Kidney epithelial cell (primary cell): ENCODE measurements around the gene TCP11. TPM values are rescaled to one million over a fixed set of nuclear protein-coding genes. Genes with fewer than 3 reads are reported as not detected.

ENCODE experiments used
- DNase-seq: peaks from one replicate; pipeline ENCODE4 v3.0.0-alpha.2; 2010; ENCODE audit warnings: low read depth
- H3K27me3 ChIP-seq: 2 replicates; pipeline ENCODE4 v1.6.0; 2011; ENCODE audit warnings: low read length; ENCODE audit not compliant: control insufficient read depth, insufficient read depth
- H3K36me3 ChIP-seq: 2 replicates; pipeline ENCODE4 v1.5.1; 2011; ENCODE audit warnings: low read length; ENCODE audit not compliant: control insufficient read depth, insufficient read depth
- H3K4me3 ChIP-seq: 2 replicates; pipeline ENCODE4 v1.5.1; 2011; ENCODE audit warnings: low read depth, mild to moderate bottlenecking, control low read depth, low read length
- total RNA-seq: library from RNA; depleted of rRNA; stranded (reverse); fragments of >200 nt; gene quantifications from 2 replicates; pipeline ENCODE4 v1.2.3, GENCODE V29; 2015
- TF ChIP-seq, protein P1 (sequence below): IDR thresholded peaks from 2 replicates; pipeline ENCODE4 v1.5.1; 2011; ENCODE audit warnings: mild to moderate bottlenecking, moderate library complexity, low read length, control low read depth, inconsistent platforms; ENCODE audit not compliant: insufficient read depth, poor library complexity, severe bottlenecking

Gene TCP11
- total RNA-seq, 1 donor from 2014 or later: not detected

GRCh38 chr6:35148167-35148741, 7.1 kb upstream of the TCP11 start:
- TF ChIP-seq, protein P1, sequence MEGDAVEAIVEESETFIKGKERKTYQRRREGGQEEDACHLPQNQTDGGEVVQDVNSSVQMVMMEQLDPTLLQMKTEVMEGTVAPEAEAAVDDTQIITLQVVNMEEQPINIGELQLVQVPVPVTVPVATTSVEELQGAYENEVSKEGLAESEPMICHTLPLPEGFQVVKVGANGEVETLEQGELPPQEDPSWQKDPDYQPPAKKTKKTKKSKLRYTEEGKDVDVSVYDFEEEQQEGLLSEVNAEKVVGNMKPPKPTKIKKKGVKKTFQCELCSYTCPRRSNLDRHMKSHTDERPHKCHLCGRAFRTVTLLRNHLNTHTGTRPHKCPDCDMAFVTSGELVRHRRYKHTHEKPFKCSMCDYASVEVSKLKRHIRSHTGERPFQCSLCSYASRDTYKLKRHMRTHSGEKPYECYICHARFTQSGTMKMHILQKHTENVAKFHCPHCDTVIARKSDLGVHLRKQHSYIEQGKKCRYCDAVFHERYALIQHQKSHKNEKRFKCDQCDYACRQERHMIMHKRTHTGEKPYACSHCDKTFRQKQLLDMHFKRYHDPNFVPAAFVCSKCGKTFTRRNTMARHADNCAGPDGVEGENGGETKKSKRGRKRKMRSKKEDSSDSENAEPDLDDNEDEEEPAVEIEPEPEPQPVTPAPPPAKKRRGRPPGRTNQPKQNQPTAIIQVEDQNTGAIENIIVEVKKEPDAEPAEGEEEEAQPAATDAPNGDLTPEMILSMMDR: no peak
- no peak for DNase-seq
- no peaks in the 10 kb centered on the region for H3K27me3 ChIP-seq
- H3K36me3 ChIP-seq: no peaks in the 10 kb centered on the region
- H3K4me3 ChIP-seq: no peak overlapping the region

DNA sequence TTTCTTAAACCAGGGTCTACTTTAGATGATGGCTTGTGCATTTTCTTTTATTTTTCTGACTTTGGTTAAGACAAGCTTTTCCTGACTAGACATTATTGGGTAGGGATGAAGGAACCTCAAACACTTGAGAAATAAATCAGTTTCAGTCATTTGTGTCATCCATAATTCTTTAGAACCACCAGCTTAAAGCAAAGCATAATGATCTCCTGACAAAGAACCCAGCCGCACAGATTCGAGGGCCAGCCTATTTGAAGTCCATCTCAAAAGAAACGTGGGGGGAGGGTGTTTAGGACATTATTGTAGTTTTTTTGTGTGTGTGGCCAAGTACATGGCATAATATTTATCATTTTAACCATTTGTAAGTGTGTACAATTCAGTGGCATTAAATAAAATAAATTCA, 6.3 kb upstream of the TCP11 start:
- Histone ChIP-seq H3K27me3 (no peaks in the 10 kb centered on the region), H3K4me3 (no peak overlapping the region), H3K36me3 (no peaks in the 10 kb centered on the region)
- no peak for DNase-seq
- TF ChIP-seq, protein P1: no peak

GRCh38 chr6:35147026-35147425, 5.9 kb upstream of the TCP11 start:
- no peaks in the 10 kb centered on the region for H3K27me3 ChIP-seq
- TF ChIP-seq, protein P1: no peak
- no peak for DNase-seq
- no peaks in the 10 kb centered on the region for H3K36me3 ChIP-seq
- H3K4me3 ChIP-seq: no peak overlapping the region

DNA sequence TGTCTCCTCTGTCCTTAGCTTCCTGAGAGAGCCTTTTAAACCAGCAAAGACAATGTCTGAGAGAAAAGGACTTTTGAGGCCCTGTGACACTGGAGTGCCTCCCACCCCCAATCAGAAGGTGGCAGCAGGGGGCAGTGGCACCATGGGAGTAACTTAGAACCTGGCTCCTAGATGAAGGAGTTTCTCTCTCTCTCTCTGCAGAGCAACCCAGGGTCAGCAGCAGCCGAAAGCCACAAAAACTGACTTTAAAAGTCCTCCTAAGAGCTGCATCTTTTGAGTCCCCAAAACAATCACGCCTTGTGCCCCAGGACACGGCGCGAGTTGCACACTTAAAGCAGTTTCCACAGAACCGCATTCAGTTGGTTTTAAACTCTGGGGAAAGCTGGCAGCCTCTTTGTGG, 5.3 kb upstream of the TCP11 start:
- no peak for DNase-seq
- TF ChIP-seq, protein P1: peak; percentile 63
- H3K36me3 ChIP-seq: no peaks in the 10 kb centered on the region
- H3K27me3 ChIP-seq: no peaks in the 10 kb centered on the region
- no peak overlapping the region for H3K4me3 ChIP-seq

GRCh38 chr6:35145757-35146156, 4.6 kb upstream of the TCP11 start:
- H3K27me3 ChIP-seq: peaks cover 2% of the 10 kb centered on the region
- no peak overlapping the region for H3K4me3 ChIP-seq
- DNase-seq: no peak
- H3K36me3 ChIP-seq: no peaks in the 10 kb centered on the region
- TF ChIP-seq, protein P1: no peak
